Coronary artery (tissue), 2 donors: ENCODE results near the gene APRT.

ENCODE experiments used
- DNase-seq: peaks from one replicate; pipeline ENCODE4 v3.0.0-alpha.2; 2017; ENCODE audit warnings: low spot score
- H3K27ac ChIP-seq, 2 donors: fragments of 200-600 bp; sonication (generic); one replicate each; pipeline ENCODE4 v1.5.1; 2016 to 2019
- H3K4me3 ChIP-seq: fragments of 200-600 bp; sonication (generic); 2 replicates; pipeline ENCODE4 v1.5.1; 2016; ENCODE audit warnings: mild to moderate bottlenecking, moderate library complexity
- TF ChIP-seq, protein P1 (sequence below): fragments of 200-600 bp; sonication (generic); IDR thresholded peaks from one replicate; pipeline ENCODE4 v1.5.1; 2019; ENCODE audit warnings: antibody characterized with exemption

Gene APRT

DNA sequence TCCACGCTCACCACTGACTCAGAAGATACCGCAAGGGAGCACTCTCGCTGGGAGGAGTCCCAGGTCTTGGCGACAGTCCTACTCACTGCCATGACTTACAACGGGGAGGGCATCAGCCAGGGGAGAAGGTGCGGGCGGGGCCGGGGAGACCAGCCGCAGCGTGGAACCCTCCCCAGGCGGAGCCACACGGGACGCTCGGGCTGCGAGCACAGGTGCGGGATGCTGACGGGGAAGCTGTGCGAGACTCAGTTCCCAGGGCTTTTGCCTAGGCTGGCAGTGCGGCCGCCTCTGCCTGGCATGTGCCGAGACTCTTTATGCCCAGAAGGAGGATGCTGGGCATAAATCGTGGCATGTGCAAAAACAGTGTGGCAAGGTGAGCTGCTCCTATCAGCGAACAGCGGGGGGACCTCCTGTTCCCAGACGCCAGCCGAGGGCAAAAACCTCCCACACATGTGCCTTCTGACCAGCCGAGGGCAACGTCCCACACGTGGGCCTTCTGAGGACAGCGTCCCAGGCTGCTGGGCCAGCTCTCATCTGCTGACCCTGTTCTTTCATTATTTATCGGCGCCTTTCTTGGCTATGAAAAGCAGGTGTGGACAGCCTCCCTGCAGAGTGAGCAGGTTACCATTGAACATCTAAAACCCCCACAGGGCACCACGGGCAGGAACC is 38.9 kb upstream of the APRT start:
- TF ChIP-seq, protein P1, sequence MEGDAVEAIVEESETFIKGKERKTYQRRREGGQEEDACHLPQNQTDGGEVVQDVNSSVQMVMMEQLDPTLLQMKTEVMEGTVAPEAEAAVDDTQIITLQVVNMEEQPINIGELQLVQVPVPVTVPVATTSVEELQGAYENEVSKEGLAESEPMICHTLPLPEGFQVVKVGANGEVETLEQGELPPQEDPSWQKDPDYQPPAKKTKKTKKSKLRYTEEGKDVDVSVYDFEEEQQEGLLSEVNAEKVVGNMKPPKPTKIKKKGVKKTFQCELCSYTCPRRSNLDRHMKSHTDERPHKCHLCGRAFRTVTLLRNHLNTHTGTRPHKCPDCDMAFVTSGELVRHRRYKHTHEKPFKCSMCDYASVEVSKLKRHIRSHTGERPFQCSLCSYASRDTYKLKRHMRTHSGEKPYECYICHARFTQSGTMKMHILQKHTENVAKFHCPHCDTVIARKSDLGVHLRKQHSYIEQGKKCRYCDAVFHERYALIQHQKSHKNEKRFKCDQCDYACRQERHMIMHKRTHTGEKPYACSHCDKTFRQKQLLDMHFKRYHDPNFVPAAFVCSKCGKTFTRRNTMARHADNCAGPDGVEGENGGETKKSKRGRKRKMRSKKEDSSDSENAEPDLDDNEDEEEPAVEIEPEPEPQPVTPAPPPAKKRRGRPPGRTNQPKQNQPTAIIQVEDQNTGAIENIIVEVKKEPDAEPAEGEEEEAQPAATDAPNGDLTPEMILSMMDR, result no peak
- H3K4me3 ChIP-seq, result no peak overlapping the region
- no peak for DNase-seq
- no peak overlapping the region for H3K27ac ChIP-seq

DNA sequence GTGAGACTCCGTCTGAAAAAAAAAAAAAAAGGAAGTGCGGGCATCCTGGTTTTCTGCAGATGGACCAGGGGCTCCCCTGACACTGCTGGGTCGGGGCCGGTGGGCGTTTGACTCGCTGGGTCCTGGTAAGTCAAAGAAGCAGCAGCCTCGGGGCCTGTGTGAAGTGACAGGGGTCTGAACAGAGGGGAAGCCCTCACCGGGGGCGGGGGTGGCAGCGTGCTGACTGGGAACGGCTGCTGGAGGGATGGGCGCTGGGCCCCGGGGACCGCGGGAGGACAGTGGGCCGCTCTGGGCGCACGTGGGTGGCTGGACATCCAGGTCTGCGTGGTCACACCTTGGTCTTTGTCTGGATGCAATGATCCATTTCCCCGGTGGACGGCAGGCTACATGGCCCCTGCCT is 36.8 kb upstream of the APRT start:
- no peak overlapping the region for H3K27ac ChIP-seq
- TF ChIP-seq, protein P1, result no peak
- DNase-seq, result no peak
- H3K4me3 ChIP-seq, result no peak overlapping the region

DNA sequence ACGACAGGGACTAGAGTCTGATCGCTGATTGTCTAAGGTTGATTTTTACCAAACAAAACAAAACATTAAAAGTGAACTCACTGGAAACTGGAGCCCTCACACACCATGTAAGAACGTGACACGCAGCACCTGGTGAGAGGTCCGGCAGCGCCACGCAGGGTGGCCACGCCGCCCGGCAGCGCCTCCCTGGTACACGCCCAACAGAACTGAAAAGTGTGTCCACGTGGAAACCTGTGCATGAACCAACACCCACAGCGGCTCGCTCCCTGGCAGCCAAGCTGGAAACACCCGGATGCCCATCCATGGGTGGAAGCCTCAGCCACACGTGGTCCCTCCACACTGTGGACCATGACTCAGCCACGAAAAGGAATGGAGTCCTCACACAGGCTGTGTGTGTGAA is 35.9 kb upstream of the APRT start:
- DNase-seq, result no peak
- no peak overlapping the region for H3K4me3 ChIP-seq
- no peak overlapping the region for H3K27ac ChIP-seq
- TF ChIP-seq, protein P1, result no peak

DNA sequence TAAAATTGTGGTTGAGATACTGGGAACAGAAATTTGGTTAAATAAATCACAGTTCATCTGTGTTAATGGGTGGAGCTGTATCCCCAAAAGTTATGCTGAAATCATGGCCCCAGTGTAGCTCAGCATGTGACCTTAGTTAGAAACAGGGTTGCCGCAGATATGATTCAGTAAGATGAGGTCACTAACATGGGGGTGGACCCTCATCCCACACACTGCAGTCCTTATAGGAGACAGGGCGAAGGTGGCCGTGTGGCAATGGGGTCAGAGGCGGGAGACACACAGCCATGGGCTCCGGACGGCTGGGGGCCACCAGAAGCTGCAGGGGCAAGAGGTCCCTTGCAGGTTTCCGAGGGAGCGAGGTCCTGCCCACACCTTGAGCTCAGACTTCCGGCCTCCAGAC is 34.4 kb upstream of the APRT start:
- TF ChIP-seq, protein P1, result no peak
- no peak overlapping the region for H3K4me3 ChIP-seq
- H3K27ac ChIP-seq, result no peak overlapping the region
- no peak for DNase-seq

DNA sequence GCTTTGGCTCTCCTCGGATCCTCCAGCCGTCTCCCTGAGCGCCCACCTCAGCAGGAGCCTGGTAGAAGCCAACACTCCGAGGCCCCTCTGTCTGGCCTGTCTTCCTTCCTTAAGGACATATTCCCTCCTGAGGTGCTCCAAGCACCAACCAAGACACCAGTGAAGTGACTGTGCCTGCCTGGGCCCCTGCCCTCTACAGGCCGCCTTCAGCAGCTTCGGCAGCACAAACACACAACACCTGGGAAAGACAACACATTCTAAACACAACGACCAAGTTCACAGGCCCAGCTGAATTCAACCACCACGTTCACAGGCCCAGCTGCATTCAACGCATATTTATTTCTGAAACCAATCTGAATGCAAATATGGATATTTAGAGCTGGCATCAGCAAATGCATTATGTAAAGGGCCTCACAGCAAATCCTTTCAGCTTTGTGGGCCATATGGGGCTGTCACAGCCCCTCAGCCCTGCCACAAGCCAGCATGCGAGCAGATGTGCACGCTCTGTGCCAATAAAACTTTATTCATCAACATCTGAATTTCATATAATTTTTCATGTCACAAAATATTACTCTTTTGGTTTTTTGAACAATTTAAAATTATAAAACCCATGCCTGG is 32.8 kb upstream of the APRT start:
- TF ChIP-seq, protein P1, result no peak
- no peak overlapping the region for H3K27ac ChIP-seq
- DNase-seq, result no peak
- no peak overlapping the region for H3K4me3 ChIP-seq

DNA sequence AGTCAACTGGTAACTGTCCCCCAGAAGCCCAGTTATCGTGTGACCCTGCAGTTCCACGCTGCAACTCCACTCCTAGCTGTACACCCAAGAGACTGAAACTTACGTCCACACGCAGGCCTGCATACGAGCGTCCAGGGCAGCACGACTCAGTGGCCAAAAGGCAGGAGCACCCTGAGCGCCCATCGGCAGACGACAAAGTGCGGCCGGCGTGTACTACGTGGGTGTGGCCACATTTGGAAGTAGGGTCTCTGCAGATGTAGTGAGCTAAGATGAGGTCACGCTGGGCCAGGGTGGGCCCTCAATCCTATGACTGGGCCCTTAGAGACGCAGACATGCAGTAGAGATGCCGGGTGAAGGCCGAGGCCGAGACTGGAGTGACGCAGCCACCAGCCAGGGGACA is 31.5 kb upstream of the APRT start:
- TF ChIP-seq, protein P1, result no peak
- no peak for DNase-seq

DNA sequence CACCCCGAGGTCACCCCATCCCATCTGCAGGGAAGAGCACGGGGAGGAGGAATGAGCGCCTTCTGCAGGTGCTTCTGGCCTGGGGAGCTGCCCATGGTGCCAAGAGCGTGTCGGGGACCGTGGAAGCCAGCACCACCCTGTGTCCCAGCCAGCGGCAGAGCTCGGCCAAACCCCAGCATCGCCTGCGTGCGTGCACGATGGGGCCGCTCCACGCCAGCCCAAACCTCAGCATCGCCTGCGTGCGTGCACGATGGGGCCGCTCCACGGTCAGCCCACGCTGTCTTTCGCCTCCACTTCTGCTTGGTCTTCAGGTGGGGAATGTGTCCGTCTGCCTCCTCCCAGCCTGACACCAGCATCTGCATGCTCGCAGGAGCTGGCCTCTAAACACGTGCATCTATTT is 31.1 kb upstream of the APRT start:
- DNase-seq, result no peak
- no peak overlapping the region for H3K4me3 ChIP-seq
- TF ChIP-seq, protein P1, result no peak
- no peak overlapping the region for H3K27ac ChIP-seq

More for the DNA sequence above, 31.5 kb upstream of the APRT start:
- Histone ChIP-seq H3K27ac (no peak overlapping the region), H3K4me3 (no peak overlapping the region)
